NCI-H2081 treated with DMSO at 0.1 percent for 48 hours (cell line): ENCODE measurements around the gene RCAN1.
"Not testable (repeated sequence)": the region's sequence is repeated elsewhere in the genome, so short reads cannot be mapped to it uniquely, and the experiment has no call there.

Experiments
- DNase-seq: peaks from one replicate; lab custom pipeline; 2025; lab: John Stamatoyannopoulos, UW

RCAN1 gene

GRCh38 chr21:34621434-34622350, 6.8 kb upstream of the RCAN1 start:
- DNase-seq = no peak

- no peak for DNase-seq
Measured at GRCh38 chr21:34619841-34620665, 5.1 kb upstream of the RCAN1 start.

DNA sequence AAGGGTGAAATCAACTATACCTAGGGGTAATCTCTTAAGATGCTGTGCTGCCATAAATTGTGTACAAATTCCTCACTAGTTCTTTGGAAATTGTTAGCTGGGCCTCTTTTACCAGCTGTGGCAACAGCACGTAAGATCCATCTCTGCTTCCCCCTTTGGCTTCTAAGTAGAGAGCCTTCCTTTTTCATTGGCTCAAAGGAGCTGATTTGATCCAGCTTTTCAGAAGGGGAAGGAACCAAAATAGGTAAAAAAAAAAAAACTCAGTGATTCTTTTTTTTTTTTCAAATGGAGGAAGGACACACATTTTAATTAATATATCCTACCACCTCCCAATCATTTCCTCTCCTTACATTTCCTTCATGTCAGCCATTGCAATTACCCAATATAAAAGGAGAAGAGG, 4.0 kb upstream of the RCAN1 start:
- no peak for DNase-seq

DNA sequence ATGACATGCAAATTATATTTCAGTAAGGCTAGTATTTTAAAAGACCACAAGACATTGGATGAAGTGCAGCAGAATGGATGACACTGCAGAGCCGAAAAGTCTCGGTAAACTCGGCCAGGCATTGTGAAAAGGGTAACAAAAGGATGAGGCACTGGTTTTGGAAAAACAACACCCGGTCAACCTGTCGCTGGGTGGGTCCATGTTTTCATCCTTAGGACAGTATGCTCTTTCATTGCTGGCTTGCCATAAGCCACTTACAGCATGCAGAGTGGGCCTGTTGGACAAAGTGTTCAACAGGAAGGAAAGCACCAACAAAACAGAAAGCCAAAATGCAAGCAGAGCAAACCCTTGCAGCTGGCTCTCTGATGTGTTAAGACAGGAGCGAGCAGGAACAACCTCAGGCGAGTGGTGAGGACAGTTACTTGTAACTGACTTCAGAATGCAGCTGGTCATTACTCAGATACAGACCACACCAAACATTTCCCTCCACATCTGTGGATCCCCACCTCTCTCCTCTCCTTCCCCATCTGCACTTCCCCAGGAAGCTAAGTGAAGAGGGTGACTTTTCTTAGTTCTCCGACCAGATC, 2.9 kb upstream of the RCAN1 start:
- no peak for DNase-seq

- DNase-seq = no peak
Measured at GRCh38 chr21:34615487-34615814, 538 bp upstream of the RCAN1 start.

- no peak for DNase-seq
Measured at GRCh38 chr21:34613679-34614627, 960 bp downstream of the RCAN1 start.

DNA sequence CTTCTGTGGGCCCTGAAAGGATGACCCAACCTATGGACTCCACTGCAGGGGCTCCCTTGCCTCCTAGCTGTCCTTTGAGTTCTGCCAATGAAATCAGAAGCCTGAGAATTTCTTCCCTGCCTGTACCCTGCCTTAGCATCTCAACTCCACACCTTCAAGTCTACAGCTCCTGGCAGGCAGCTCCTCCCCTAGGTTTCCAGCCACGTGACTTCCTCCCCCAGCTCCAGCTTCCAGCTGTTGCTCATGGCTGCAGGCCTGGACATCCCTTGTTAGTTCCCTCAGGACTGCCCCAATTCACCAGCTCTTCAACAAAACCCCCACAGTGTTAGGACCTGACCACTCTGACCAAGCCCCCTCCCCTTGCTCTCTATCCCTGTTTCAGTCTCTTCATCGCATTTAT, 2.4 kb downstream of the RCAN1 start:
- no peak for DNase-seq

DNA sequence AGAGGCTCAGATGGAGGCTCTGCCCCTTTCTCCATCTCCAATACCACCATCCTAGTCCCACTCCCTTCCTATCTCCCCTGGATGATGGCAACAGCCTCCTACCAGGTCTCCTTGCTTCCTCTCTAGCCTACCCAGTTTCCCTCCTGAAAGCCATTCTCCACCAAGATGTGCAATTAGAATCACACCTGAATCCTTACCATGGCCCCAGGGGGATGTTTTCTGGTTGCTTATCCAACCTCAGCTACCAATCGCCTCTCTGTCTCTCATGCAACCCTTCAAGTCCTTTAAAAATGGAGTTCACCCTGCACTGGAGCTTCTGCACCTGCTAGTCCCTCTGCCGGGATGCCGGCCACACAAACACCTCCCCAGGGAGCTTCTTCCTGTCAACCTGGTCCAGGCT, 2.9 kb downstream of the RCAN1 start:
- no peak for DNase-seq

- no peak for DNase-seq
Measured at GRCh38 chr21:34611528-34611927, 3.4 kb downstream of the RCAN1 start.

DNA sequence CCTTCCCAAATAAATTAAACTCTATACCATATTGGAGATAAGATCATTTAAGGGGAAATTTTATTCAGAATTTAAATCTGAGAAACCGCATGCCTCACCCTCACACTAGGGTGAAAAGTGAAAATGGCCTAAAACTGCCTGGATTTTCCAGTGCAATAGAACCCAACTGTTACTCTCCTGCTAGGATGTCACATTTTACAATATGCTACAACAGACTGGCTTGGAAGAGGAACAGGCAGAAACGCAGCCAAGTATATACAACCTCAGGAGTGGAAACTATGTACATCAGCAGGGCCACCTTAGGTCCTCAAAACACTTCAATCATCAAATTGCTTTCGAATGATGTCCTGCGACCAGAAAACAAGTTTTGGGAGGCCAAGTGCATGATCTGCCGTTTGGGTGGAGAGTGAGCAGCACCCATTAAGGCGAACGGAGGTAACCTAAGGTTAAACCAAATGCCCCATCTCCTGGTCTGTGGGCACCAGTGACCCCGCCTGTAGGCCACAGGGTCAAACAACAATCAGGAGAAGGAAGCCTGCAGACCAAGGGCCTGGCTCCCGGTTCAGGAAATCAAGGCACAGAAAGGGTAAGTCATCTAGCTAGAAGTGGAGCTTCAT, 4.9 kb downstream of the RCAN1 start:
- no peak for DNase-seq

DNA sequence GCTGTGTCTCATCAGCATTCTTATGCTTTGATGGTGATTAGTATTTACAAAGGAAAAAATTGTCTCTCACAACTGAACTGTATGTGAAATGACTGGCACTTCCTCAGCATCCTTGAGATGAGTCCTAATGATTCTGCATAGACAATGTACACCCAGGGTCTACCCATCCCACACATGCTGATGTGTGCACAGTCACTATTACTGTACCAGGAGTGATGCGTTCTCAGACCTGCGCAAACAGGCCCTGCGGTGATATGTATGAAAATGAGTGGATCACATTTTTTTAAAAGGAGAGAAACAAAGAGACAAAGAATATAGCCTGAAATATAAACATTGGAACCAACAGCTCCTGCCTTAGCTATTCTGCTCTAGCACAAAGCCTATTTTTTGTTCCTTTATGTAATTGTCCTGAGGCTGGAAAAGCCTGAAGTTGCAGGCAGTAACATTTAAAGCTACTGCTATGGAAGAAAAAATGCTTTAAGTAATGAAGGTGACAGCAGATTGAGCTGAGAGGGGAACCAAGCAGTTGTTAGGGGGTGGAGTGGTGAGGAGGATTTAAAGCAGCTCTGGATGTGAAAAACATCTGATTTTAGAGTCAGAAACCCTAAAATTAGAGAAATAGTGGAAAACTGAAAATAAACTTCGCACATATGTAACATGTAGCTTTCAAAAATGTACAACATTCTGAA, 5.5 kb downstream of the RCAN1 start:
- no peak for DNase-seq

DNA sequence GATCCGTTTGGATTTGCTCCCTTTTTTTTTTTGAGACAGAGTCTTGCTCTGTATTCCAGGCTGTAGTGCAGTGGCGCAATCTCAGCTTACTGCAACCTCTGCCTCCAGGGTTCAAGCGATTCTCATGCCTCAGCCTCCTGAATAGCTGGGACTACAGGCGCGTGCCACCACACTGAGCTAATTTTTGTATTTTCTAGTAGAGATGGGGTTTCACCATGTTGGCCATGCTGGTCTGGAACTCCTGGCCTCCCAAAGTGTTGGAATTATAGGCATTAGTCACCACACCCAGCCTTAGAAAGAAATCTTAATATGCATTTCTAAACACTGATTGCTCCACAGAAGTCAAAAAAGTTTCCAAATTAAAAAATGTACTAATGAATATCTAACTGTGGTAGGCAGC, 7.5 kb downstream of the RCAN1 start:
- not testable (repeated sequence) for DNase-seq

- no peak for DNase-seq
Measured at GRCh38 chr21:34606621-34607020, 8.3 kb downstream of the RCAN1 start.

DNA sequence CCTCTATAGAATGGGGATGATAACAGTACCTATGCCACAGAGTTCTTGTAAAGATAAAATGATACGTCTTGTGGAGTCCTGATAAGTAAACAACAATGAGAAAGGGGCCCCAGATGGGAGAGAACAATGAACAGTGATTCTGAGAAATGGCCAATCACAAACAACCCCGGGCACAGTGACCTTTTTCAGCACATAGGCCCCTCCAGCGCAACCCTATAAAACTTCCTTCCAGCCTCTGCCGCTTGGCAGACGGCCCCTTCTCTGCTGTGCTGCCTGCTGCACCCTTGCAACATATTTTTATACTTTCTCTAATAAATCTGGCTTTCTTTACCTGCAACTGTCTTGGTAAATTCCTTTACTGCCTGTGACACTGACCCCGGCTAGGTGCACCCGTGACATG, 8.9 kb downstream of the RCAN1 start:
- no peak for DNase-seq

- not testable (repeated sequence) for DNase-seq
Measured at GRCh38 chr21:34604956-34605355, 10.0 kb downstream of the RCAN1 start.

DNA sequence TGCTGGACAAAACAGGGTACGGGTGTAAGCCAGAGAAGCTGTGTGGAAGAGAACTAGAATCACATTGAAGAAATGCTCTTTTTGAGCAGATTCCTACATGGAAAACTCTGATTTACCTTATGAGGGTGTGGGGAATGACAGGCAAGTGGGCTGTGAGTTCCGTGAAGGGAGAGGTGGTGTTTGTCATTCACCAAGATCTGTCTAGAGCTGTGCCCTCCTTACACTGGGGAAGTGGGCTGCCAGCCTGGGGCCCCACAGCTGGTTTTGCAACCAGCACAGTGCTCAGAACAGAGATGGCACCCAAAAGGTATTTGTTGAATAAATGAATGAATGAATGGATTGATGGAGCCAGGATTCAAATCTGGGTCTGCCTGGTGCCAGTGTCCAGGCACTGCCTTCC, 10.4 kb downstream of the RCAN1 start:
- DNase-seq = no peak

- DNase-seq = no peak
Measured at GRCh38 chr21:34603710-34604057, 11.2 kb downstream of the RCAN1 start.

GRCh38 chr21:34603002-34603709, 11.8 kb downstream of the RCAN1 start:
- DNase-seq = peak; percentile 80

GRCh38 chr21:34602061-34602460, 12.9 kb downstream of the RCAN1 start:
- no peak for DNase-seq

DNA sequence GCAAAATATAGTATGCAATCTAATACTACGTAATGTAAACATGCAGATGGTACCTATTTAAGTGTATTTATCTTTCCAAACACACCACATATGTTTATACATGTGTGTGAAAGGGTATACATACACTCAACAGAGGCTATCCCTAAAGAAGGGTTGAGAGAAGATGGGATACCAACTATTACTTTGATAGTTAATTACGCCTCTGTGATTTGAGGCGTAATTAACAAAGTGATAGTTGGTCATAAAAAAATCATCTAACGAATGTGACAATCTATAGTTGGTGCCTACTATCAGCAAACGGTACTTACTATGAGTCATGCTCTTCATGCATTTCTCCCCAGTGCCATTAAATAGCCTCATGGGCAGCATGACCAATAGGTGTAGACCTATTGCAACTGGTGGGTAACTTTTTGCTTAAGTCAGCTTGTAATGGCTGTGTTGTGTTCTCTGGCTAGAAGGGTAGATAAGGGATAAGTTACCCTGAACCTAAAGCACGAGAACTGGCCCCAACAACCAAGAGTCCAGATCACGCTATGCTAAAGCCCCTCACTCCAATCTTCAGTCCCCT, 15.3 kb downstream of the RCAN1 start:
- DNase-seq = no peak
